ENCODE results near the gene COLEC11. TPM values are rescaled to one million over a fixed set of nuclear protein-coding genes. Genes with fewer than 3 reads are reported as not detected.

COLEC11 gene
- polyA plus RNA-seq, 3 donors from 2014 or later, result not detected

DNA sequence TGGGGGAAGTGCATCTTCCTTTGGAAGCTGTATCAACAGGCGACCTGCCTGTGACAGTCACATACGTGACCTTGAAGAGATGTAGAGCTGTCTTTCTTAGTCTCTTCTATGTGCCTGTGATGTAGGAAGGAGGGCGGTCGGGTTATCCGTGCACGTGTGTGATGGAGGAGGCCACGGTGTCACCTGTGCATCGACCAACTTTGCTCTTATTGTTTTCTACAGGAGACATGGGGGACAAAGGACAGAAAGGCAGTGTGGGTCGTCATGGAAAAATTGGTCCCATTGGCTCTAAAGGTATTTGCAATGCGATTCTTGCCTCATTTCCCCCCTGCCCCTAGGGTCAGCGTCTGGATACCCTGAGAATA is 42.4 kb downstream of the COLEC11 start:
- no peaks in the 10 kb centered on the region for H3K4me1 Mint-ChIP-seq
- H3K27me3 Mint-ChIP-seq (ENCODE audit: low read depth in 3 of 3), result peaks cover 0 to 2% (median 2%) of the 10 kb centered on the region in 3 donors
- no peaks in the 10 kb centered on the region for H3K9me3 Mint-ChIP-seq
- H3K27ac Mint-ChIP-seq, result no peak overlapping the region
- H3K36me3 Mint-ChIP-seq, result no peaks in the 10 kb centered on the region
- no peak for DNase-seq
- H3K4me3 Mint-ChIP-seq, result no peak overlapping the region

DNA sequence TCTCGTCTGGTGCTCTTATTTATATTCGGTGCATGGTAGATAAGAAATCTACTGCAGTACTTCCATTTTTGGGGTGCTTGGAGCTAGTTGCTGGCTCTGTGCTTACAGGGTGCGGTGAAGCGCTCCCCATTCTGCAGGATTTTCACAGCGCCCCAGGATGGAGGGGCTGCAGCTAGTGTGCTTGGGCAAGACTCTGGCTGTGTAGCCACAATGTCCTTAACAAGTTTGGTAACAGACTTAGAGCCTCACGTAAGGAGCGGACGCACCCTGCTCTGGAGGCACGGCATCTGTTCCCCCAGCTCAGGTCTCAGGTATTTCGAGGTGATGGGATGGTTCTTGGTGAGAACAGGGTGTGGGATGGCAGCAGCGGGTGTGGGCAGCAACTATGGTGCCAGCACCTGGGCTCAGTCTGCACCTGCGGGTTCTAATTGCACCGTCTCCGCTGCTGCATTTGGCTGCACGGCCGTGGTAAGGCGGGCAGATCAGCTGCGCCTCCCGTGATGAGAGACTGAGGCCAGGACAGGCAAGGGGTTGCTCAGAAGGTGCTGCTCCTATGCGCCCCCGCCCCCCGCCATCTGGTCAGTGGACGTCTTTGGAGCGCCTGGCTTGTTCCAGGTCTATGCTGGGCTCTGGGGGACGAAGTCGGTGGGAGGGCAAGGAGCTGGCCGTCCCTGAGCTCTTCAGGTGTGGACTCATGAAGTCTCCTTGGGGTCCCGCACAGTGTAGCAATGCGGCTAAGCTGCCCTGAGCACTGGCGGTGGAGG is 43.0 kb downstream of the COLEC11 start:
- no peaks in the 10 kb centered on the region for H3K36me3 Mint-ChIP-seq
- H3K4me3 Mint-ChIP-seq, result no peak overlapping the region
- no peak for DNase-seq
- H3K4me1 Mint-ChIP-seq, result no peaks in the 10 kb centered on the region
- H3K9me3 Mint-ChIP-seq, result no peaks in the 10 kb centered on the region
- no peak overlapping the region for H3K27ac Mint-ChIP-seq
- peaks cover 0 to 2% (median 2%) of the 10 kb centered on the region in 3 donors for H3K27me3 Mint-ChIP-seq (ENCODE audit: low read depth in 3 of 3)

DNA sequence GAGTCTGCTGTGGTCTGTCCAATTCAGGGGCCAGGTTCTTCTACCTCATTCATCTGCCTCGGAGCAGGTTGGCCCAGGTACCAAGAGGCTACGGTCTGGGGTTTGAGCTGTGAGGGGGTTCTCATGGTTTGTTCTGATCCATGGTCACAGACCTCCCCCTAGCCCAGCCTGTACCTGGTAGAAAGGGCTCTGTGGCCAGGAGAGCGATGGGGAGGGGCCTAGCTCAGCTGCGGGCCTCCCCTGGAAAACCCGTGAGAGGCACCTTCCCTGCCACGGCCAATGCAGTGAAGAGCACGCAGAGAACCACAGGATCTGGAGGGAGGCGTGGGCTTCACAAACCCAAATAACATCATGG is 43.5 kb downstream of the COLEC11 start:
- Mint-ChIP-seq H3K36me3 (no peaks in the 10 kb centered on the region), H3K9me3 (no peaks in the 10 kb centered on the region), H3K27ac (no peak overlapping the region), H3K4me3 (no peak overlapping the region), H3K4me1 (no peaks in the 10 kb centered on the region), H3K27me3 (ENCODE audit: low read depth in 3 of 3) (peaks cover 0 to 2% (median under 1%) of the 10 kb centered on the region in 3 donors)
- DNase-seq, result no peak

DNA sequence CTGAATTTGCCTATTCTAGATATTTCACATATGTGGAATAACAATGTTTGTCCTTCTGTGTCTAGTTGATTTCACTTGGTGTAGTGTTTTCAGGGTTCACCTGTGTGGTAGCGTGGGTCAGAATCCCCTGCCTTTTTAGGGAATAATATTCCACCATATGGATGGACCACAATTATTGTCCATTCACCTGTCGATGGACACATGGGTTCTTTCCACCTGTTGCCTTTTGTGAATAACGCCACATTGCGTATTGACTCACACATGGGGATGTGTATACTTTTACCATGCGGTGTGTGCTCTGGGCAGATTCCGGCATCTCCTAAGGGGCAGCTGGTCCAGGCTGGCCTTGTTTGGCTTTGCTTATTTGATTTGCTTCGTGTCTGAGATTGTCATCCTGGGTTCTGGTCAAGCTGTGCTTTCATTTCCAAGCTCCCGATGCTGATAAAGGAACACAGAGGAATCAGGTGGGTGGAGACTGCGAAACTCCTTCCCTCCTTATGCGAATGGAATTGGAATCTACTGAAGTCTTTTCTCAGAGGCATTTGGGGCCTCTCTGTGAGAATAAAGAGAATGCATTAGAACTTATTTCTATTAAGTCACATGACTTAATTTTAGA is 44.2 kb downstream of the COLEC11 start:
- Mint-ChIP-seq H3K36me3 (no peaks in the 10 kb centered on the region), H3K9me3 (no peaks in the 10 kb centered on the region), H3K27me3 (ENCODE audit: low read depth in 3 of 3) (peaks cover 0 to 2% (median 0%) of the 10 kb centered on the region in 3 donors), H3K4me1 (no peaks in the 10 kb centered on the region), H3K27ac (no peak overlapping the region), H3K4me3 (no peak overlapping the region)
- DNase-seq, result no peak

DNA sequence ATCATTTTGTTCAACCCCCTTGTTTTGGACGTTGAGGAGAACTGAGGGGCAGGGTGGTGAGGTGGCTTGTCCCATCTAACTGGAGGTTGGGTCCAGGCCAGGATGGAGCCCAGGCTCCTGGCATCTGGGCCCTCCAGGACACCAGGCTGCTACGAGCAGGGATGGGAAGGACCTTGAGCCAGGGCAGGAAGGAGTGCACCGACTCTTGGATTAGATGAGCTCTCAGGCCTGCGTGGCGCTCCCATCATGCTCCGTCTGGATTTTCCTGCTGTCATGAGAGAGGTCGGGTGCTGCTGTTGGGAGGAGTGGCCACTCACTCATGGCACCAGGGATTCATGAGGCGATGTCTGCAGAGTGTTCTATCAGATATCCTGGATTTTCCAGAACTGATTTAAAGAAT is 44.7 kb downstream of the COLEC11 start:
- H3K4me3 Mint-ChIP-seq, result no peak overlapping the region
- no peaks in the 10 kb centered on the region for H3K4me1 Mint-ChIP-seq
- DNase-seq, result no peak
- no peaks in the 10 kb centered on the region for H3K36me3 Mint-ChIP-seq
- no peaks in the 10 kb centered on the region for H3K9me3 Mint-ChIP-seq
- H3K27me3 Mint-ChIP-seq (ENCODE audit: low read depth in 3 of 3), result peaks cover 0 to 2% (median 0%) of the 10 kb centered on the region in 3 donors
- no peak overlapping the region for H3K27ac Mint-ChIP-seq

DNA sequence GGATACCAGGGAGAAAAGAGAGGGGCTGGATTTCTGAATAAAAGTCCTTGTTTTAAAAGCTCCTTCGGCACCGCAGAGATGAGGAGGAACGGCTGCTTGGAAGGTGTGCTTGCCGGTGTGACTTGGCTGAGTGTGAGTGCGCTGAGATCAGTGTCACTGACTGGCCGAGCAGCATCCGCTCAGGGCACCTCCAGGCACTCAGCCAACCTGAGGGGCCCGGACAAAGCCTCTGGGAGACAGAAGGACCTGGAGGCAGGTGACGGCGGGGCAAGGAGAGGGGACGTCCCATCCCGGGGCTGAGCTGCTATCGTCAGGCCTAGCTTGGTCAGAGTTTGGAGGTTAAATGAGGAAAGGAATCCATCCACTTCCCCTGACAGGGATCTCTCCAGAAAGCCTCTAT is 46.3 kb downstream of the COLEC11 start:
- H3K4me3 Mint-ChIP-seq, result no peak overlapping the region
- no peaks in the 10 kb centered on the region for H3K4me1 Mint-ChIP-seq
- H3K27ac Mint-ChIP-seq, result no peak overlapping the region
- H3K27me3 Mint-ChIP-seq (ENCODE audit: low read depth in 3 of 3), result peaks cover 0 to 2% (median 2%) of the 10 kb centered on the region in 3 donors
- no peak for DNase-seq
- H3K36me3 Mint-ChIP-seq, result no peaks in the 10 kb centered on the region
- no peaks in the 10 kb centered on the region for H3K9me3 Mint-ChIP-seq

DNA sequence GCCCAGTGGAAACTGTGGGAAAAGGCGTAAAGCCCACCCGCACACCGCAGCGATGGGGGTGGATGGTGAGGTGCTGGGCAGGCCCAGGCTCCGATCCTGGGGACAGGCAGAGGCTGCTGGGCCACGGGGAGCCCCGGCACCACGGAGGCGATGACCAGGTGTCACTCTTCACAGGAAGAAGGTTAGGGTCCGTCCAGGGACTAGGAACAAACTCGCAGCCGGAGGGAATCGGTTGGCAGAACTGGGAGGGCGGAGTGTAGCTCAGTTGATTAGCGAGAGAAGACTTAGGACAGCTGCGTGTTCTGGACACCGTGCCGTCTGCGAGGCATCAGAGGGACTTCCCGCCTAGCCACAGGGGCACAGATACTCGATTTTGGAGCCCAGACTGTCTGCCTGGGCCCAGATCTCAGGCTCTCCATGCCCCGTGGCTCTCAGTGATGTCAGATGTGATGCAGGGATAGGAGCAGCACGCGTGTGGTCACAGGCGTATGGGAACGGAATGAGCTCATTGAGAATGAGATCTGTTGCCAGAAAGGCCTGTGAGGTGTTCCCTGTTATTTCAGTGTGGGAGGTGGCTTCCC is 47.0 kb downstream of the COLEC11 start:
- no peak for DNase-seq
- Mint-ChIP-seq H3K9me3 (no peaks in the 10 kb centered on the region), H3K4me1 (no peaks in the 10 kb centered on the region), H3K27me3 (ENCODE audit: low read depth in 3 of 3) (peaks cover 0 to 2% (median 2%) of the 10 kb centered on the region in 3 donors), H3K27ac (no peak overlapping the region), H3K36me3 (no peaks in the 10 kb centered on the region), H3K4me3 (no peak overlapping the region)

DNA sequence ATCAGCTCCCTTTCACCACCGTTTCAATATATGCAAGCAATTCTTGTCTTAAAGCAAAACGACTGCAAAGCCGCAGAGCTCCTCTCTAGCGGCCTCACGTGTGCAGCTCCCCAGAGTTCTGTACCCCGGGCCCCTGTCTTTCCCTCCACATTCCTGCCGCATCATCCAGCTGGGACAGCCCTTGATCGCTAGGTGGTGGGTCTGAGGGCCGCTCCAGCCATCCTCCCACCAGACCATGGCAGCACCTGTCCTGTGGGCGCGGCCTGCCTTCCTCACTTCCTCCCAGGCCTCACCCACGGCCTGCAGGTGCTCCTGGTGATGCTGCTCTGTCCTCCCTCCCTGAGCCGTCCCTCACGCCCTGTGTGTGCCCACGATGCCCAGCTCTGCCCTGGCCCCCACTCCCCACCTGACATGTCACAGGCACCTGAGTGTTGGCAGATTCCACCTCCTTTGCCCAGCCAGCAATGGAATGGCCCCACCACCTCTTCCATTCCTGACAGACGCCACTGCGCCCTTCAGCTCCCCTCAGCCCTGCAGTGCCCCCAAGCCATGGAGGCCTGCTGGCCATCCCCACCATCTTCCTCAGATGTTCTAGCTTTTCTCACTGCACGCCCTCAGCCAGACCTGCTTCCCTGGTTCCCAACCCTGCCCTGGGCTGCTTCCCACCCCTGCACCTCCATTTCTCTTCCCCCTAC is 47.8 kb downstream of the COLEC11 start:
- peaks cover 1 to 2% (median 2%) of the 10 kb centered on the region in 3 donors for H3K27me3 Mint-ChIP-seq (ENCODE audit: low read depth in 3 of 3)
- H3K9me3 Mint-ChIP-seq, result no peaks in the 10 kb centered on the region
- DNase-seq, result no peak
- H3K4me1 Mint-ChIP-seq, result no peaks in the 10 kb centered on the region
- H3K36me3 Mint-ChIP-seq, result no peaks in the 10 kb centered on the region
- no peak overlapping the region for H3K27ac Mint-ChIP-seq
- H3K4me3 Mint-ChIP-seq, result no peak overlapping the region

DNA sequence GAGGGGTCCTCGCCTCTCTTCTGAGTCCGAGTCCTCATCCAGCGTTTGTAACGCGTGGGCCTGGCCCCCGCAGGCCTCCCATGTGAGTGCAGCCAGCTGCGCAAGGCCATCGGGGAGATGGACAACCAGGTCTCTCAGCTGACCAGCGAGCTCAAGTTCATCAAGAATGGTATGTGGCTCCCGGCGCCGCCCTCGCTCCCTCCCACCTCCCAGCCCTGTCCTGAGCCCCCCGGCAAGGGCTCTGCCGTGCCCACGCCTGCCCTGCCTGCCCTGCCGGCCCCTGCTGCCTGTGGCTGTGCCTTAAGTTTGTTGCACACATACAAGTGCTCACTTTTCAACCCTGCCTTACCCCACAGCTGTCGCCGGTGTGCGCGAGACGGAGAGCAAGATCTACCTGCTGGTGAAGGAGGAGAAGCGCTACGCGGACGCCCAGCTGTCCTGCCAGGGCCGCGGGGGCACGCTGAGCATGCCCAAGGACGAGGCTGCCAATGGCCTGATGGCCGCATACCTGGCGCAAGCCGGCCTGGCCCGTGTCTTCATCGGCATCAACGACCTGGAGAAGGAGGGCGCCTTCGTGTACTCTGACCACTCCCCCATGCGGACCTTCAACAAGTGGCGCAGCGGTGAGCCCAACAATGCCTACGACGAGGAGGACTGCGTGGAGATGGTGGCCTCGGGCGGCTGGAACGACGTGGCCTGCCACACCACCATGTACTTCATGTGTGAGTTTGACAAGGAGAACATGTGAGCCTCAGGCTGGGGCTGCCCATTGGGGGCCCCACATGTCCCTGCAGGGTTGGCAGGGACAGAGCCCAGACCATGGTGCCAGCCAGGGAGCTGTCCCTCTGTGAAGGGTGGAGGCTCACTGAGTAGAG is 48.7 kb downstream of the COLEC11 start:
- no peaks in the 10 kb centered on the region for H3K36me3 Mint-ChIP-seq
- DNase-seq, result no peak
- H3K4me3 Mint-ChIP-seq, result no peak overlapping the region
- H3K9me3 Mint-ChIP-seq, result no peaks in the 10 kb centered on the region
- no peaks in the 10 kb centered on the region for H3K4me1 Mint-ChIP-seq
- H3K27me3 Mint-ChIP-seq (ENCODE audit: low read depth in 3 of 3), result peaks cover 2% of the 10 kb centered on the region in 3 donors
- no peak overlapping the region for H3K27ac Mint-ChIP-seq

DNA sequence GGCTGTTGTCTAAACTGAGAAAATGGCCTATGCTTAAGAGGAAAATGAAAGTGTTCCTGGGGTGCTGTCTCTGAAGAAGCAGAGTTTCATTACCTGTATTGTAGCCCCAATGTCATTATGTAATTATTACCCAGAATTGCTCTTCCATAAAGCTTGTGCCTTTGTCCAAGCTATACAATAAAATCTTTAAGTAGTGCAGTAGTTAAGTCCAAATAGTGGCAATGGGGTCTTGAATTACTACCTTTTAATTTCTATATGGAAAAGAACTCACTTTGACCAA is 49.3 kb downstream of the COLEC11 start:
- no peak for DNase-seq
- H3K36me3 Mint-ChIP-seq, result no peaks in the 10 kb centered on the region
- H3K4me3 Mint-ChIP-seq, result no peak overlapping the region
- H3K27me3 Mint-ChIP-seq (ENCODE audit: low read depth in 3 of 3), result peaks cover 2 to 5% (median 2%) of the 10 kb centered on the region in 3 donors
- H3K9me3 Mint-ChIP-seq, result no peaks in the 10 kb centered on the region
- no peak overlapping the region for H3K27ac Mint-ChIP-seq
- H3K4me1 Mint-ChIP-seq, result no peaks in the 10 kb centered on the region

DNA sequence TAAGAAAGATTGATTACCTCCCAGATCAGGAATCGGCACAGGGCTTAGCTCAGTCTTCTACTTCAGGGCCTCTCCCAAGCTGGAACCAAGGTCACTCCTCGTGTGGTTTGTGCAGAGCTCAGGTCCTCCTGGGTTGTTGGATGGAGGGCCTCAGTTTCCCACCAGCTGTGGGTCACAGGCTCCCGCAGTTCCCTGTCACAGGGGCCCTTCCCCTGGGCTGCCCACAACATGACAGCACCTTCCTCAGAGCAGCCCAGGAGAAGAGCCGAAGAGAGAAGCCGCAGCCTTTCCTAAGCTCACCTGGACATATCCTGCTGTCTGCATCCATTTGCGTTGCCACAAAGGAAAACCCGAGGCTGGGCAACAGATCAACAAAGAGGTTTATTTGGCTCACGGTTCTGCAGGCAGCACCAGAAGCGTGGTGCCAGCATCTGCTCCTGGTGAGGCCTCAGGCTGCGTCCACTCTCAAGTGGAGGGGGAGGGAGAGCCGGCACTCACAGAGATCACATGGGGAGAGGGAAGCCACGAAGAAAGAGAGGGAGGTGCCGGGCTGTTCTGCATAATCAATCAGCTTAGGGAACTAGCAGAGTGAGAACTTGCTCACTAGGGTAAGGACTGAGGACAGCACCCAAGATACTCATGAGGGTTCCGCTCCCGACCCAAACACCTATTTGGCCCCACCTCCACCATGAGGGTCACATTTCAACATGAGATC is 50.1 kb downstream of the COLEC11 start:
- H3K27me3 Mint-ChIP-seq (ENCODE audit: low read depth in 3 of 3), result peaks cover 0 to 6% (median 4%) of the 10 kb centered on the region in 3 donors
- H3K36me3 Mint-ChIP-seq, result no peaks in the 10 kb centered on the region
- no peak overlapping the region for H3K27ac Mint-ChIP-seq
- H3K4me1 Mint-ChIP-seq, result no peaks in the 10 kb centered on the region
- H3K9me3 Mint-ChIP-seq, result no peaks in the 10 kb centered on the region
- H3K4me3 Mint-ChIP-seq, result no peak overlapping the region
- no peak for DNase-seq

DNA sequence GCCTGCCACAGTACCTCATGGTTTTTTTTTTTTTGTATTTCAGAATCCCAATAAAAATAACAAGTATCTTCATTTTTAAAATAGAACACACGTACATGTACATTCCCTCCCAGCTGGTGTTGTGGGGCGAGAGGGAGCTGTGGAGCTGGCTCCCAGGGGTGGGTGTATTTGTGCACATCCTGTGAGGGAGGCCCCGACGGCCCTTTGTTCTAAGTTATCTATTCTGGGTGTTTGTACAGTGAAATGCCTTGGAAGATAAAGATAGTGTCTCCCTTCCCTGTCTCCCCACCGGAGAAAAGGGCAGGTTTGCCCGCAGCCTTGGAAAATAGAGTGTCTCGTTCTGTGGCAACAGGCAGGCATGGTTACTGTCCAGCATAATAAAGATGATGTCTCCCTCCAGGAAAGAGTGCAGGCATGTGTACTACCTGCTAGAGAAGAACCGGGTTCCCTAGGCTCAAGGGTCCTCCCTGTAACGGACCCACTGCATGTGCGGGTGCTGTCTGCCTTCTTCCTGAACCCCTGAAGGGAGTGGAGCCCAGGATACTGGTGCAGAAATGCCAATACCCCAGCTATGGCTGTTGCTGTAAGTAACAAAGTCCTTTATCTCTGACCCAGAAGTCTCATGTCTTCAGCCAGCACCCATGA is 51.0 kb downstream of the COLEC11 start:
- no peak overlapping the region for H3K4me3 Mint-ChIP-seq
- no peaks in the 10 kb centered on the region for H3K9me3 Mint-ChIP-seq
- no peak for DNase-seq
- peaks cover 2 to 9% (median 4%) of the 10 kb centered on the region in 3 donors for H3K27me3 Mint-ChIP-seq (ENCODE audit: low read depth in 3 of 3)
- no peak overlapping the region for H3K27ac Mint-ChIP-seq
- peaks cover 2 to 3% of the 10 kb centered on the region in 2 donors for H3K4me1 Mint-ChIP-seq
- no peaks in the 10 kb centered on the region for H3K36me3 Mint-ChIP-seq

DNA sequence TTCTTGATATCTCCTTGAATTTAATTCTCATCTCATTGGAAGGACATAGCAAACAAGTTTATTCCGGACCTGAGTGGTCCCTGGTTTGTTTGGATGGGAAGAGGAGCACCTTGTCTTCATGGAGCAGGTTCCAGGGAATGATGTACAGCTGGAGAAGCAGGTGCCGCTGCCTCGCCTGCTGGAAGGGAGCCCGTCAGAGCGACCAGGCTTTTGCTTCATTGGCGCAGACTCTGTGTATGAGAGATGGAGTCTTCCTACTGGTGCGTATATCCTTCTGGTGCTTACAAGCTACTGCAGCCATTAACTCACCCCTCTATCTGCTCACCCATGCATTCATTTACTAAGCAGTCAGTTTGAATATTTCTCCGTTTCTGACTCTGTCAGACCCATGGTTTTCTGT is 51.5 kb downstream of the COLEC11 start:
- H3K4me1 Mint-ChIP-seq, result peaks cover 7 to 9% of the 10 kb centered on the region in 2 donors
- no peak overlapping the region for H3K4me3 Mint-ChIP-seq
- no peaks in the 10 kb centered on the region for H3K36me3 Mint-ChIP-seq
- no peak for DNase-seq
- peaks cover 4 to 14% (median 7%) of the 10 kb centered on the region in 3 donors for H3K27me3 Mint-ChIP-seq (ENCODE audit: low read depth in 3 of 3)
- H3K9me3 Mint-ChIP-seq, result no peaks in the 10 kb centered on the region
- H3K27ac Mint-ChIP-seq, result peak overlapping the region in 1 of 6 donors; percentile 29
